ENCODE measurements around the gene RAB38. TPM values are rescaled to one million over a fixed set of nuclear protein-coding genes. Genes with fewer than 3 reads are reported as not detected.

The RAB38 gene
- total RNA-seq, 1 experiment from 2014 or later, result not detected

DNA sequence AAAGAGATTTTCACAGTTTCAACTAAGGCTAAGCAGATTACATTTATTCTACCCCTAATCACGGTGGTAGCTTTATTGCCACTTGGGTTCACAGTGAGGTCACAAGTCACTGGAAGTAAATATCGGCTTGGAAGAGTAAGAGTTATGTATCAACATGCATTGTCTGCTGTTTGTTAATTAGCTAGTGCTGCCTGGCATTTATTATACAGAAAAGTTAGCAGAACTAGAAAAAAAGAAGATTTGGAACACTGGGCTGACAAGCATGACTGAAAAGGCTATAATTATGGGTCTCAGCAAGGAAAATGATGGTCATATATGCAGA is 13.7 kb upstream of the RAB38 start:
- ATAC-seq (no peak), DNase-seq (no peak)
- ChIA-PET CTCF (no interaction called here), POLR2A (ENCODE audit: unreplicated experiment) (no interaction called here)
- H2AFZ ChIP-seq (ENCODE audit: low read length), result no peak overlapping the region
- H3F3A ChIP-seq (ENCODE audit: low read length, unreplicated experiment), result no peaks in the 10 kb centered on the region
- TF ChIP-seq EZH2phosphoT487 (IDR thresholded peaks at IDR 0.05; ENCODE audit: borderline replicate concordance, low read length) (no peak), EZH2 (IDR thresholded peaks at IDR 0.05; ENCODE audit: low read length, unreplicated experiment) (no peak)
- TF ChIP-seq, protein P1, sequence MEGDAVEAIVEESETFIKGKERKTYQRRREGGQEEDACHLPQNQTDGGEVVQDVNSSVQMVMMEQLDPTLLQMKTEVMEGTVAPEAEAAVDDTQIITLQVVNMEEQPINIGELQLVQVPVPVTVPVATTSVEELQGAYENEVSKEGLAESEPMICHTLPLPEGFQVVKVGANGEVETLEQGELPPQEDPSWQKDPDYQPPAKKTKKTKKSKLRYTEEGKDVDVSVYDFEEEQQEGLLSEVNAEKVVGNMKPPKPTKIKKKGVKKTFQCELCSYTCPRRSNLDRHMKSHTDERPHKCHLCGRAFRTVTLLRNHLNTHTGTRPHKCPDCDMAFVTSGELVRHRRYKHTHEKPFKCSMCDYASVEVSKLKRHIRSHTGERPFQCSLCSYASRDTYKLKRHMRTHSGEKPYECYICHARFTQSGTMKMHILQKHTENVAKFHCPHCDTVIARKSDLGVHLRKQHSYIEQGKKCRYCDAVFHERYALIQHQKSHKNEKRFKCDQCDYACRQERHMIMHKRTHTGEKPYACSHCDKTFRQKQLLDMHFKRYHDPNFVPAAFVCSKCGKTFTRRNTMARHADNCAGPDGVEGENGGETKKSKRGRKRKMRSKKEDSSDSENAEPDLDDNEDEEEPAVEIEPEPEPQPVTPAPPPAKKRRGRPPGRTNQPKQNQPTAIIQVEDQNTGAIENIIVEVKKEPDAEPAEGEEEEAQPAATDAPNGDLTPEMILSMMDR (conservative IDR thresholded peaks at IDR 0.05; ENCODE audit: low read depth, low read length), result no peak
- H3K36me3 ChIP-seq (ENCODE audit: low read depth, low read length), result no peaks in the 10 kb centered on the region
- BruUV-seq (replicated peaks), result no TSS peak
- no peaks in the 10 kb centered on the region for H3K4me1 ChIP-seq (ENCODE audit: insufficient read depth, low read length)
- H3K4me2 ChIP-seq (ENCODE audit: low read length), result no peak overlapping the region
- no peaks in the 10 kb centered on the region for H3K79me2 ChIP-seq (ENCODE audit: low read length)
- no peaks in the 10 kb centered on the region for H3K27me3 ChIP-seq (ENCODE audit: low read length)
- H3K4me3 ChIP-seq (ENCODE audit: low read length), result no peak overlapping the region
- no peaks in the 10 kb centered on the region for H3K9me3 ChIP-seq (ENCODE audit: low read length)
- H3K27ac ChIP-seq (ENCODE audit: low read length), result no peak overlapping the region
- H4K20me1 ChIP-seq (ENCODE audit: low read length), result no peaks in the 10 kb centered on the region
- intact Hi-C loops (cut with micrococcal nuclease), result no loop called here
- no peak overlapping the region for H3K9ac ChIP-seq (ENCODE audit: low read length)
- H3K9me2 ChIP-seq (replicated peaks; ENCODE audit: low read length), result no peaks in the 10 kb centered on the region

DNA sequence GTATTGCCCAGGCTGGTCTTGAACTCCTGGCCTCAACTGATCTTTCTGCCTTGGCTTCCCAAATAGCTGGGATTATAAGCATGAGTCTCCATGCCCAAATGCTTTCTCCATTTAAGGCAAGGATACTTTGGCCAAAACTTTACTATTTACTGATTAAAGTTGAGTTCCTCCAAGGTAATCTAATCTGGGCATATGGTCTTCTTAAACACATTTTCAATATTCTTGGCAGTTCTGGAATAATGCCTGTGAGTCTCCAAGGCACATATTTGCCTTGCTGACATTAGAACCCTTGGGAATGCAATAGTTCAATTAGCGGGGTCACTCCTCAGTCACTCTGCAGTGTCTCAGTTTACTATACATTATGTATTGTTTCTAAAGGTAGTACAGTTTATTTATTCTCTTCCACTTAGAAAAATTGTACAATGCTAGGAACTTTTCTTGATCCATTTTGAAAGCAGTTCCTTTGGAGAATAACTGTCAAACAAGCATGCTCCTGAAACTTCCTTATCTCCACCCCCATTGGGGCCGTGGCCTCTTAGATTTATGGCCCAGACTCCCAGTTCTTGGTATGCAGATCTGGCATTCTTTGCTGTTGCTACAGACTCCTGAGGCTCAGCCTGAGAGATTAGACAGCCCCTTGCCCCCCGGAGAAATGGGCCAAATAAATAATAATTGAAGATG is 13.1 kb upstream of the RAB38 start:
- TF ChIP-seq, protein P1 (conservative IDR thresholded peaks at IDR 0.05; ENCODE audit: low read depth, low read length), result no peak
- TF ChIP-seq EZH2 (IDR thresholded peaks at IDR 0.05; ENCODE audit: low read length, unreplicated experiment) (no peak), EZH2phosphoT487 (IDR thresholded peaks at IDR 0.05; ENCODE audit: borderline replicate concordance, low read length) (no peak)
- Histone ChIP-seq H3K4me1 (ENCODE audit: insufficient read depth, low read length) (no peaks in the 10 kb centered on the region), H3K4me2 (ENCODE audit: low read length) (no peak overlapping the region), H3F3A (ENCODE audit: low read length, unreplicated experiment) (no peaks in the 10 kb centered on the region), H3K9me2 (replicated peaks; ENCODE audit: low read length) (no peaks in the 10 kb centered on the region), H3K36me3 (ENCODE audit: low read depth, low read length) (no peaks in the 10 kb centered on the region), H3K27me3 (ENCODE audit: low read length) (no peaks in the 10 kb centered on the region), H3K79me2 (ENCODE audit: low read length) (no peaks in the 10 kb centered on the region), H3K9ac (ENCODE audit: low read length) (no peak overlapping the region), H3K4me3 (ENCODE audit: low read length) (no peak overlapping the region), H4K20me1 (ENCODE audit: low read length) (no peaks in the 10 kb centered on the region), H3K9me3 (ENCODE audit: low read length) (no peaks in the 10 kb centered on the region), H2AFZ (ENCODE audit: low read length) (no peak overlapping the region), H3K27ac (ENCODE audit: low read length) (no peak overlapping the region)
- ChIA-PET CTCF (no interaction called here), POLR2A (ENCODE audit: unreplicated experiment) (no interaction called here)
- no TSS peak for BruUV-seq (replicated peaks)
- DNase-seq, result no peak
- no peak for ATAC-seq
- intact Hi-C loops (cut with micrococcal nuclease), result no loop called here

DNA sequence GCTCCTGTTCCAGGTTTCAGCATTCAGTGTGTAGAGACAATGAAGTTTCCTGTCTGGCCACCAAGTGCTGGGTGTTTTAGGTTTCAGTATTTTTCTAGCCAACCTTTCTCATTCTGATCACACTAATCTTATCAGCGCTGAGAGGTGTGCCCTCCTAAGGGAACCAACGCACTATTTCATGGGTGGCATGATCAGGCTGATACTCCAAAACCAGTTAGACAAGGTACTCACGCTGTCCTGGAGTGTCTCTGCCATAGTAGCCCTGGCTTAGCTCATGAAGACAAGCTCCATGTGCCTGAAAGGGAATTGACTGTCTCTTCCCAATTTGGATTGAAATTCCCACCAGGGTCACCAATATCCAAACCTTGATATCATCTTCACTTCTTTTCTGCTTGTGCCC is 8.0 kb upstream of the RAB38 start:
- H3K4me2 ChIP-seq (ENCODE audit: low read length), result no peak overlapping the region
- H3F3A ChIP-seq (ENCODE audit: low read length, unreplicated experiment), result peaks cover 3% of the 10 kb centered on the region
- no peaks in the 10 kb centered on the region for H3K9me2 ChIP-seq (replicated peaks; ENCODE audit: low read length)
- TF ChIP-seq, protein P1 (conservative IDR thresholded peaks at IDR 0.05; ENCODE audit: low read depth, low read length), result no peak
- TF ChIP-seq EZH2phosphoT487 (IDR thresholded peaks at IDR 0.05; ENCODE audit: borderline replicate concordance, low read length) (no peak), EZH2 (IDR thresholded peaks at IDR 0.05; ENCODE audit: low read length, unreplicated experiment) (no peak)
- ATAC-seq, result no peak
- H3K4me3 ChIP-seq (ENCODE audit: low read length), result no peak overlapping the region
- peaks cover 24% of the 10 kb centered on the region for H3K4me1 ChIP-seq (ENCODE audit: insufficient read depth, low read length)
- no peaks in the 10 kb centered on the region for H3K27me3 ChIP-seq (ENCODE audit: low read length)
- H4K20me1 ChIP-seq (ENCODE audit: low read length), result no peaks in the 10 kb centered on the region
- no peak overlapping the region for H3K9ac ChIP-seq (ENCODE audit: low read length)
- intact Hi-C loops (cut with micrococcal nuclease), result no loop called here
- no peak for DNase-seq
- no peak overlapping the region for H2AFZ ChIP-seq (ENCODE audit: low read length)
- no peaks in the 10 kb centered on the region for H3K36me3 ChIP-seq (ENCODE audit: low read depth, low read length)
- no TSS peak for BruUV-seq (replicated peaks)
- H3K79me2 ChIP-seq (ENCODE audit: low read length), result no peaks in the 10 kb centered on the region
- ChIA-PET CTCF (no interaction called here), POLR2A (ENCODE audit: unreplicated experiment) (no interaction called here)
- H3K27ac ChIP-seq (ENCODE audit: low read length), result no peak overlapping the region
- H3K9me3 ChIP-seq (ENCODE audit: low read length), result no peaks in the 10 kb centered on the region
